ENCODE data around the gene HYAL2.

DNA sequence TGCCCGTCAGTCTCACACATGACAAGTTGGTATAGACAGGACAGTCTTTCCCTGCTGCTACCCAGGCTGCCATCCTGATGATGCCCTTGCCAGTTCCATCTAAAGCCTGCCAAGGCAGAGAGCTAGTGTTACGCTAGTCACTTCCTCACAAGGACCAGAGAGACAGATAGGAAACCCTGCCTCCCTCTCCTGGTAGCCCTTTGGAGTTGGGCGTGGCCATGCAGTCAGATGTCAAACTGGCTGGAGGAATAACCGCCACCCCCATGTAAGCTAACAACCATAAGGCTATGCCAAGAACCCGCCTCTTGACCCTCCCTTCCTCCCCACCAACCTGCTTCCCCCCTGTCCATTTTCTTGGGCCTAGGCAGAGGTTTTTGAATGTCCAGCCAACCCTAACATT, 34.0 kb upstream of the HYAL2 start:
- TF ChIP-seq, protein P1, sequence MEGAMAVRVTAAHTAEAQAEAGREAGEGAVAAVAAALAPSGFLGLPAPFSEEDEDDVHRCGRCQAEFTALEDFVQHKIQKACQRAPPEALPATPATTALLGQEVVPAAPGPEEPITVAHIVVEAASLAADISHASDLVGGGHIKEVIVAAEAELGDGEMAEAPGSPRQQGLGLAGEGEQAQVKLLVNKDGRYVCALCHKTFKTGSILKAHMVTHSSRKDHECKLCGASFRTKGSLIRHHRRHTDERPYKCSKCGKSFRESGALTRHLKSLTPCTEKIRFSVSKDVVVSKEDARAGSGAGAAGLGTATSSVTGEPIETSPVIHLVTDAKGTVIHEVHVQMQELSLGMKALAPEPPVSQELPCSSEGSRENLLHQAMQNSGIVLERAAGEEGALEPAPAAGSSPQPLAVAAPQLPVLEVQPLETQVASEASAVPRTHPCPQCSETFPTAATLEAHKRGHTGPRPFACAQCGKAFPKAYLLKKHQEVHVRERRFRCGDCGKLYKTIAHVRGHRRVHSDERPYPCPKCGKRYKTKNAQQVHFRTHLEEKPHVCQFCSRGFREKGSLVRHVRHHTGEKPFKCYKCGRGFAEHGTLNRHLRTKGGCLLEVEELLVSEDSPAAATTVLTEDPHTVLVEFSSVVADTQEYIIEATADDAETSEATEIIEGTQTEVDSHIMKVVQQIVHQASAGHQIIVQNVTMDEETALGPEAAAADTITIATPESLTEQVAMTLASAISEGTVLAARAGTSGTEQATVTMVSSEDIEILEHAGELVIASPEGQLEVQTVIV (IDR thresholded peaks at IDR 0.05; ENCODE audit: borderline replicate concordance, partially characterized antibody), result no peak
- no peak for TF ChIP-seq NR2C2 (IDR thresholded peaks at IDR 0.05; ENCODE audit: borderline replicate concordance, control insufficient read depth, insufficient read length, low read depth)
- TF ChIP-seq POLR2A (IDR thresholded peaks at IDR 0.05; ENCODE audit: low read depth, low read length), result no peak; the same call in 1 of the 2 replicates
